ENCODE results near the gene MAFG.
A peak's percentile ranks its signal among the peaks of the same experiment; 100 is the strongest.
"Not testable (repeated sequence)": the region's sequence is repeated elsewhere in the genome, so short reads cannot be mapped to it uniquely, and the experiment has no call there.

The MAFG gene

GRCh38 chr17:81923302-81924260 is 4.0 kb downstream of the MAFG start:
- no peak for DNase-seq (ENCODE audit: low spot score)

DNA sequence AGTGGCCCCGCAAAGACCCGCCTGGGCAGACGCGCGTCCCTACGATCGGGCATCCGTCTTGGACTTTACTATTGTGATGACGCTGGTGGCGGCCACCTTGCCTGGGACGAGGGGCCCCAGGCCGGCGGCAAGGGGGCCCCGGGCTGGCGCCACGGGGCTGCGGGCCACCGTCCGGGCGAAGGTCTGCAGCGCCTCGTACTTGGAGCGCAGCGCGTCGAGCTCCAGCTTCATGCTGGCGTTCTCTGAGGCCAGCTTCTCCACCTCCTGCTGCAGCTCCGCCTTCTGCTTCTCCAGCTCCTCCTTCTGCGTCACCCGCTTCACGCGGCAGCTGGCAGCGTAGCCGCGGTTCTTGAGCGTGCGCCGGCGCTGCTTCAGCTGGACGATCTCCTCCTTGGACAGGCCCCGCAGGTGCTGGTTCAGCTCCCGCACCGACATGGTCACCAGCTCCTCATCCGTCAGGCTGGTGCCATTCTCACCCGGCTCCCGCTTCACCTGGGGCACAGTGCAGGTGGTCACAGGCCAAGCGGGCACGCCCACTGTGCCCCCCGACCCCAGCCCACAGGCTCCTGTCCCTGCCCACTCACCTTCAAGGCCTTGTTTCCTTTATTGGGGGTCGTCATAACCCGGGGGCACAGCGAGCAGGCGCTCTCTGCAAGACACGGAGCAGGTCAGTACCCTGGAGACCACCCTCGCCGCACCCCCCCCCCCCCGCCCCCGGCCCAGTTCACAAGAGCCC is 4.8 kb downstream of the MAFG start:
- DNase-seq (ENCODE audit: low spot score) = no peak

DNA sequence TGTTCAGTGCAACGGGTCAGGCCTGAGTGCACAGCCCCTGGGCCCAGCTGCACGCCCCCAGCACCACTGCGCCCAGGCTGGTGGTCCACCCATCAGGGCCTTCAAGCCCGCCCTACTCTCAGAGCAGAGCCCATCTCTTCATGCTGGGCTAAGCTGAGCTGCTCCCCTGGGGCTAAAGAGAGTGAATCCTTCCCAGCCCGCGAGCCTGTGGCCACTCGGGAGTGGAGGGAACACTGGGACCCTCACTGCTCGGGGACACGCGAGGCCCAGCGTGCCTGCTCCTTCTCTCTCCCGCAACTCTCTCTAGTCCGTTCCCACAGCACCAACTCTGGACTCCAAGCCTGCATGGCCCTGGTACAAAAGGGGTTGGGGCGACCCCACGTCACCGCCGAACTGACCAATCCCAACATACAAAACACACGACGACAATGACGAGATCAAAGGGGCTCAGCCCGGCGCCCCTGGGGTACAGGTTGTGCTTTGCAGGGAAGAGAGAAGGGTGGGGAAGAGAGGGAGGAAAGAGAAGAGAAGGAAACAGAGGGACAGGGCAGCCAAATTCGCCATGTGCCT is 5.5 kb downstream of the MAFG start:
- DNase-seq (ENCODE audit: low spot score) = no peak

- DNase-seq (ENCODE audit: low spot score) = no peak
Measured at GRCh38 chr17:81921537-81921862, 6.0 kb downstream of the MAFG start.

DNA sequence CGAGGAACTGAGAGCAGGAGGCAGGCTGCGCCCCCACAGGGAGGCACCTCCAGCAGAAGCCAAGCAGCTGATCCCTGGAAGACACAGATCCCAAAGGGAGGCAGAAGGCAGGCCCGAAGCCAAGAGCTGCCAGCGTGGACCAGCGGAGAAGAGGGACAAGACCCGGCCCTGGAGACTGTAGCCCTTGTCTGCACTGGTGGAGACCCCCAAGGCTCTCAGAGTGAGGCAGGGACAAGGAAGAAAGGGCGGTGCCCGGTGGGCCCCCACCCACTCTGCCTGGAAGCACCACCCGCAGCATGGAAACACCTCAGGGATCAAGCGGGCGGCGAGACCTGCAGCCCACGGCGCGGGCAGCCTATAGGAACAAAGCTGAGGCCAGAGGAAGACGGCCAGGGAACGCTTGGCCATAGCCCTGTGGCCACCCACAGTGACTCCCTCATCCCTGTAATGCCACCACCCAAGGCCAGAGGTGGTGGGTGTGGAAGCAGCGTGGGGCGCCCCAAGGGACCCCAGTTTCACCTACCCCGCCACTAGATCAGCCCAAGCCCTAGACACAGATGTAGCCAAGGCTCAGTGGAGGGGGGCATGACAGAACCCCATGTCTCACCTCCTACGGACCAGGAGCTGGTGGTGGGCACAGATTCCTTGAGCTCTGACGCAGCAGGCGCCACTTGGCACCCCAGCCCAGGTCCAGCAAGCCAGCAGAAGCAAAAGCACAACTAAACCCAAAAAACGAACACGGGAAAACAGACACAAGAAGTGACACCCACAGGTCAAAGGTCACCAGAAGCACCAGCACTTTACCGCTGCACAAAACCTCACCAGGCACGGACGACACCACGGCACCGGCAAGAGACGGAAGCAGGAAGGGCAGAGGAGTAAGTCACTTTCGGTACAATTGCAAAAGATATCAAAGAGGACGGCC is 6.7 kb downstream of the MAFG start:
- DNase-seq (ENCODE audit: low spot score) = no peak

DNA sequence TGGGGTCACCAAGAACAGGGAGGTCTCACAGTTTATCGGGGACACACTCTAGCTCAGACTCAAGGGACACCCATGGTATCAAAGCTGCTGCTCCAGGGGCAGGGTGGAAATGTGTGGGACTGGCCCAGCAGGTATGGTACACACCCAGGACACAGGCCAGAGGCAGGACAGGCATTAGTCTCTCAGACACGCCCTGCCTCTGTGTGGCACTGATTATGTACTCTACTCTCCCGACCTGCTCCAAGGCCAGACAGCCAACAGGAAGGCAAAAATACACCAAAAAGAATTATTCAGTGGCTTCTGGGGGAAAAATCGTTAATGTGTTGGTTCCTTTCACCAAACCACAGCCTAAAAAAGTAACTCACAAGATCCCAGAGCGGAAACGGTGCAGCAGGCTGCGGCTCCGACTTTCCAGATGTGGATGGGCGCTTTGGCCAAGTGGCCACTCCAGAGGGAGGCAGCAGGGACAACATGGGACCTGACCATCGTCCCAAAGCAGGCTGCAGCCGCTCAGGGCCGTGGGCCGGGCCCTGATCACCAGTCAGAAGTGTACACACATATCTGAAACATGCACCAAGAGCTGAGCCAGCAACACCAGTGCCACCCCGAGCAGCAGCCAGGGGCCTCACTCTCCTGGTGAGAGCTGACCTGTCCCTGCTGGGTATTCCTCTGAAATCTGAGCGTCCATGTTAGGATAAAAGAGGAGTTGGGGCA is 8.5 kb downstream of the MAFG start:
- DNase-seq (ENCODE audit: low spot score) = no peak

GRCh38 chr17:81918333-81918669 is 9.2 kb downstream of the MAFG start:
- not testable (repeated sequence) for DNase-seq (ENCODE audit: low spot score)

DNA sequence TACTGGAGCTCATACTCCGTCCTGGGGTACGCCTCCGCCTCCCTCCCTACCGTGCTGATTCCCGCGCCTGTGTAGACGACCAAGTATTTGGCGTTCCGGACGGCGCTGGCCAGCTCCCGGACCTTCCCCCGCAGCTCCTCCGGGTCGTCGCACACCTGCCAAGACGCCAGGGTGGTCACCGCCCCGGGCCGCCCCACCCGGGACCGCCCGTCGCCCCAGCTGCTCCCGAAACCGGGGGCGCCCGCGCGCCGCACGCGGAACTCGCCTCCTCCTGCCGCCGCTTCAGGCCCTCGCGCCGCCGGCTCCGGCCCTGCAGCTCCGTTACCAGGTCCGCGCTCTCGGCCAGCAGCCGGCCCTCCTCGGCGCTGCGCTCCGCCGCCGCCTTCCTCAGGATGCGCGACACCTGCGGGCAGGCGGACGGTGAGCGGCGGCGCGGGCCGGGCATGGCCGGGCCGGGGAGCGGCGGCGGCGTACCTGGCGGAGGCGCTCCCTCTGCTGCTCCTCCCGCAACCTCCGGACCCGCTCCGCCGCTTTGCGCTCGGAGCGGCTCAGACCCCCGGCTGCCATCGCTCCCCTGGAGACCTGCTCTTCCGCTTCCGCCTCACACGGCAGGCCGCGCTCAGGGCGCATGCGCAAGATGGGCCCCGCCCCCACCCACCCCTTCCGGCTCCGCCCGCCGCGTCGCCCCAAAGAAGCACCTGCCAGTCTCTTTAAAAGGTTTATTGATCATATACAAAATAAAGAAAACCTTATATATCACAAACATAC is 9.8 kb downstream of the MAFG start, which contains the start of gene SIRT7:
SIRT7 (minus strand) TSS at position 612 of the 768 bp plus-strand sequence; CDS start at position 567, 45 bp downstream.
- DNase-seq (ENCODE audit: low spot score) = peak; percentile 75

DNA sequence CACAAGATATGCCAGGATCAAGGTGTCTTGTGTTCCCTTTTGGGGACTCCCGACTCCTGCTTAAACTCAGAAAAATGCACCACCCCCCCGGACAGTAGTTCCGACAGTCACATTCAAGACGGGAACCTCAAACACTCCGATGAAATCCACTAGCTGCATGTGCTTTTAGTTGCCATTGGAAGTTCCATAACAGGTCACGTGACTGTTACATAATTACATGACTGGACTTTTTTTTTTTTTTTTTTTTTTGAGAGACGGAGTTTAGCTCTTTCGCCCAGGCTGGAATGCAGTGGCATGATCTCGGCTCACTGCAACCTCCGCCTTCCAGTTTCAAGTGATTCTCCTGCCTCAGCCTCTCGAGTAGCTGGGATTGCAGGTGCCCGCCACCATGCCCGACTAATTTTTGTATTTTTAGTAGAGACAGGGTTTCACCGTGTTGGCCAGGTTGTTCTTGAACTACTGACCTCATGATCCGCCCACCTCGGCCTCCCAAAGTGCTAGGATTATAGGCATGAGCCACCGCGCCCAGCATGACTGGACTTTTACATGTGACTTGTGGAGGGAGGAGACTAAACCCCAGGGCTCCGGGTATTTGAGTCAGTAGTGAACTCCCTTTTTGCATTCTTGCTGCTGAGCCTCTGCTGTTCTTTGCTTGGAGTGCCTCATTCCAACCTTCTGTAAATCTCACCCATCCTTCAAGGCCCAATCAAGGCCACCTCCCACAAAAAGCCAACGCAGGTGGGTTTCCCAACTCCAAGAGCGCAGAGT is 11.1 kb downstream of the MAFG start:
- no peak for DNase-seq (ENCODE audit: low spot score)

DNA sequence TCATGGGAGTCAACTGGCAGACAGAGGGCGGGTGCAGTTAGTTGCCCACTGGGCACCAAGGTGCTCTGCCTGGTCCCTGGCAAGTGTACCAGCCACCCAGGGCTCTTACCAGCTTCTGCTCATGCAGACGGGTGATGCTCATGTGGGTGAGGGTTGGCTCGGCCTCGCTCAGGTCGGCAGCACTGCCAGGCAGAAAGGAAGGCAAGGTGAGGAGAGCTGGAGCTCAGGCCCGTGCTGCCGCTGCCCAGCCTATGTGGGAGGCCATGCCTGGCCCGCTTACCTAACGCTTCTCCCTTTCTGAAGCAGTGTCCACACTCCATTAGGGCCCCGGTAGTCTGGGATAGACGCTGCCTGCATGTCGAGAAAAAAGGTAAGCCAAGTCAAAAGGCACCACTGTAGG is 12.2 kb downstream of the MAFG start:
- DNase-seq (ENCODE audit: low spot score) = no peak

DNA sequence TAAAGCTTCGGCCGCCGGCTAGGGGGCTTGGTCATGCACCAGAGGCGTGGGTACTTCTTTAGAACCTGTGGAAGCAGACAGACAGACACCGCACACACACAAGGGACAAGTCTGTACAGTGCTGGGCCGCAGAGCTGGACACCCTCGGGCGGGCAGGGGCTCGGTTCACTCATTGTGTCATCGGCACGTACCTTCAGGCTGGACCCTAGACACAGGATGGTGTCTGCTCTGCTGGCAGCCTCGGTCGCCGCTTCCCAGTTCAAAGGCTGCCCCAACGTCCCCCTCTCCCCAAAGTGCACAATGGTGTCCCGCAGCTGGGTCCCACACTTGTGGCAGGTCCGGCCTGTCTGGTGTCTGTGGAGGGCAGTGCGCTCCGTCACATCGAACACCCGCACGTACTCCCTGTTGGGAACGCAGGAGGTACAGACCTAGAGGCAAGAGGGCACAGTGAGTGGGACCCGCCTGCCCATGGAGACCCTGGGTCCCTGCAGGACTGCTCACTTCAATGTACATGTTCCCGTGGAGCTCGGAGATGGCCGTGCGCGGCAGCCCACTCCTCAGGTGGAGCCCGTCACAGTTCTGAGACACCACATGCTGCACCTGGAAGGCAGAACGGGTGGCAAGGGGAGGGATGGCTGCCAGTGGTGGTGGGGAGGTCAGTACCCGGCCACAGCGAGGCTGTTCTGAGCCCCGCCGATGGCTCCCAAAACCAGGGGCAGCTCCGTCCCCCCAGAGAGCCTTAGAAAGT is 13.3 kb downstream of the MAFG start:
- DNase-seq (ENCODE audit: low spot score) = no peak

DNA sequence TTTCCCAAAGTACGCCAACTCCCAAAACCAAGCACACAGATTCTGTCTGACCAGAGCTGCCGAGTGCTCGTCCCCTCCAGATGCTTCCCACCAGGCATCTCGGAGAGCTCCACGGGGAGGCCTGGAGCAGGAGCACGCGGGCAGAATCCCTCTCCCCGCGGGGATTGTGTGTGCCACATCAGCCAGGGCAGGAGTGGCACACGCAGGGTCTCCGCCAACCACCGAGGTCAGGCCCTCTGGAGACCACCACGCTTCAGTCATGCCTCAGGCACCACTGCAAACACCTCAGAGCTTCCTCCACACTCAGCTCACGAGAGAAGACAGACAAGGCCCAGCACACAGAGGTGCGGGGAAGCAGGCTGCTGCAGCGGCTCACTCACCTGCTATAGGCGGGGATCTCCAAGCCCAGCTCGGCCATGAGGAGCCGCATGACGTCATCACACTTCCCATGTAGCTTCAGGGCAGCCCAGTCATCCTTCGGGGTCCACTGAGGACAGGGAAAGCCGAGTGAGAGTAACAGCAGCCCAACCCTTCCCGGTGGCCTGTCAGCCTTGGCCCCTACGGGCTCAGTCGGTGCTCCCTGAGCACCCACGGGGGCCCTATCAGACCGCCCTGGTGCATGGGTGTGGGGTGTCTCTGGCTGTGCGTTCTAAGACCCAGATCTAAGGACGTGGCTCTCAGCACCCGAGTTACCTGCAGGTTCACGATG is 14.0 kb downstream of the MAFG start:
- DNase-seq (ENCODE audit: low spot score) = no peak

GRCh38 chr17:81912441-81913309 is 14.9 kb downstream of the MAFG start:
- no peak for DNase-seq (ENCODE audit: low spot score)

GRCh38 chr17:81911969-81912368 is 15.6 kb downstream of the MAFG start:
- DNase-seq (ENCODE audit: low spot score) = no peak

GRCh38 chr17:81911277-81911961 is 16.1 kb downstream of the MAFG start, which contains the start of gene PCYT2:
TSS of gene PCYT2 (minus strand) at chr17:81911399. CDS start at chr17:81911355, 44 bp downstream.
- DNase-seq (ENCODE audit: low spot score) = peak; percentile 89

DNA sequence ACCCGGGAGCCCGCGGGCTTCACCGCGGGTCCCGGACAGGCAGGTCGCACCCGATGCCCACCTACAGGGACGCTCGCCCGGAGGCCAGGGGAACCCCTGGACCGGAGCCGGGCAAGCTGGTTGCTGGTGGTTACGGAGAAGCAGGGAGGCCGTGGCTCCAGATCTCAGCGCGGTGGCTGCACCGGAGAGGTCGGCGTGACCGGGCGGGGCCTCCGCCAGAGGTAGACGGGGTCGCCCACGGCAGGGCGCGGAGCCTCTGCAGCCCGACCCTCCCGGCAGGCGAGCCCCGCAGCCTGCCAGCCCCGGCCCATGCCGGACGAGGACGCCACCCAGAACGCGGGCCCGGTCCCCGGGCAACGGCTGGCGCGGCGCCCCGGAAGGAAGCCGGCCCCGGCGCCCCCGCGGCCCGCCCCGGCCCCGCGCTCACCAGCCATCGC is 16.7 kb downstream of the MAFG start:
- no peak for DNase-seq (ENCODE audit: low spot score)
